Measurements from ENCODE around the gene OPRD1.

Gene OPRD1

GRCh38 chr1:28878796-28879195 lies 66.8 kb downstream of the OPRD1 start:
- no peak for TF ChIP-seq CTCF (IDR thresholded peaks at IDR 0.05)

DNA sequence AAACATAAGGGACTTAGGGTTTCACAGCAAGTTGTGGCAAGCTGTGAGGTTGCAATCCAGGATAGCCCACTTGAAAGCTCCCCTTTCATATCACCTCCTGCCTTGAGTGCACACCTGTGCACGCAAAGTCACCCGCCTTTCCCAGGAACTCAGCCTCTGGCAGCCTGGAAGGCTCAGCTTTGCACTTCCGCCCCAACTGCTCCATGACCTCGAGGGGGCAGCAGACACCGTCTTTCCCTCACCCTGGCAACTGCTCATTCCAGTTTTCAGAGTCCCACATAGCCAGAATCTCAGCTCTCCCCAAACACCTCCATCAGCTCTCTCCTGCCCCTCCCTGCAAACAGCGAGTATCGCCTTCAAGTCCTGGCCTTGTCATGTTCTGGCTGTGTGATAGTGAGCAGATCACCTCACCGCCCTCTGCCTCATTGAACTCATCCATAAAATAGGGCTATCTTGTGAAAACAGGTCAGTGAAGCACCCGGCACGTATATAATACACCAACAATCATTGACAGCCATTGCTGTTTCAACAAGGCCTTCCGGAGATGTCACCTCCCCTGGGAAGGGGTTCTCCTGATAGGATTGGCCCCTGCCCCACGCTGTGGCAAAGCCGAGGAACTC lies 70.1 kb downstream of the OPRD1 start:
- TF ChIP-seq CTCF (IDR thresholded peaks at IDR 0.05), result peak; percentile 92

- no peak for TF ChIP-seq CTCF (IDR thresholded peaks at IDR 0.05)
Observed at GRCh38 chr1:28883242-28883616, 71.3 kb downstream of the OPRD1 start.

- TF ChIP-seq CTCF (IDR thresholded peaks at IDR 0.05), result no peak
Observed at GRCh38 chr1:28885472-28885877, 73.5 kb downstream of the OPRD1 start.

DNA sequence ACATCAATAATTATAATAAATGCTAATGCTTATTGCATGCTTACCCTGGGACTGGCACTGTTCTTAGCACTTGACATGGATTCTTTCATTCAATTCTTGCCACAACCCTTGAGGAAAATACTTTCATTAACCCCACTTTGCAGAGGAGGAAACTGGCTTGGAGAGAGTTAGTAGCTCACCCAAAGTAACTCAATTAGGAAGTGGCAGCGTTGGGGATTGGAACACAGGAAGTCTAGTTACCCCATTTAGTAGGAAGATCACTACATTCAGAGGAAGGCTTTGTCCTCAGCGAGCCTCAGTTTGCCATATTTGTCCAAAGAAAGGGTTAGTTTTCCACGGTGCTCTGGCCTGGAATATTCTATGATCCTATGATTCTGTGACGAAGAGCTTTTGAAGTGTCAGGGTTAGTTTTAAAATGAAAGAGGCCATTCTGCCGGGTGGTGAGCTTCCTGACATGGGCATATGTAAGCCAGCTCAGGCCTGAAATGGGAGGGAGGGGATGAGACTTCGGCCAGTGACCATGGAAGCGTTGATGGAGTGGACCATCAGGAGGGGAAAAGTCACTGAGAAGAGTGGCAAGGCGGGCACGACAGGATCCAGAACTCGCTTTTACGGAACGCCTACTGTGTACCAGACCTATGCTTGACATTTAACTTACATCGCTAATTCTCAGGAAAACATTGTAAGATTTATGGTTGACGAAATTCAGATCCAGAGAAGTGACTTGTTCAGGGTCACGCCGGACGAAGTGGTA lies 74.2 kb downstream of the OPRD1 start:
- no peak for TF ChIP-seq CTCF (IDR thresholded peaks at IDR 0.05)

GRCh38 chr1:28886731-28887418 lies 74.9 kb downstream of the OPRD1 start:
- TF ChIP-seq CTCF (IDR thresholded peaks at IDR 0.05), result no peak

DNA sequence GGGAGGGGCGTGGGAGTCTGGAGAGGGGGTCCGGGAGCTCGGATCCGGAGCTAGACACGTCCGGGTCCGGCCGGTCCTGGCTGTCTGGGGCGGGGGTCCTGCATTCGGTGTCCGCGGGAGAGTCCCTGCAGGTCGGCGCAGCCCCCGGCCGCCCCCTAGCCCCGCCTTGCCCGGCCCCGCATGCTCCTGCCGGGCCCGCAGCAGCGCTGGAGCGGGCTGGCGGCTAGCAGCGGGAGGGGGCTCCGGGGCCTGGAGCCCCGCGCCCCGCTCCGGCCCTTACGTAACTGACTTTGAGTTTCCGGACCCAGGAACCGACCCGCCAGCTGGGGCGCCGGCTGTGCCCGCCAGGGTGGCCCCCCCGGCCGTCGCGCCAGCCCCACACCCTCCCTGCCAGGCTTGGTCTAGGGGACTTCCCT lies 75.5 kb downstream of the OPRD1 start:
- TF ChIP-seq CTCF (IDR thresholded peaks at IDR 0.05), result no peak

Data from LNCAP (cell line).